ENCODE results near the gene CDK19. TPM values are rescaled to one million over a fixed set of nuclear protein-coding genes. Genes with fewer than 3 reads are reported as not detected.

The CDK19 gene
- total and polyA plus RNA-seq, 2 of the 4 experiments (the other 2 are of a cell fraction), result 6.0 to 6.8 TPM

DNA sequence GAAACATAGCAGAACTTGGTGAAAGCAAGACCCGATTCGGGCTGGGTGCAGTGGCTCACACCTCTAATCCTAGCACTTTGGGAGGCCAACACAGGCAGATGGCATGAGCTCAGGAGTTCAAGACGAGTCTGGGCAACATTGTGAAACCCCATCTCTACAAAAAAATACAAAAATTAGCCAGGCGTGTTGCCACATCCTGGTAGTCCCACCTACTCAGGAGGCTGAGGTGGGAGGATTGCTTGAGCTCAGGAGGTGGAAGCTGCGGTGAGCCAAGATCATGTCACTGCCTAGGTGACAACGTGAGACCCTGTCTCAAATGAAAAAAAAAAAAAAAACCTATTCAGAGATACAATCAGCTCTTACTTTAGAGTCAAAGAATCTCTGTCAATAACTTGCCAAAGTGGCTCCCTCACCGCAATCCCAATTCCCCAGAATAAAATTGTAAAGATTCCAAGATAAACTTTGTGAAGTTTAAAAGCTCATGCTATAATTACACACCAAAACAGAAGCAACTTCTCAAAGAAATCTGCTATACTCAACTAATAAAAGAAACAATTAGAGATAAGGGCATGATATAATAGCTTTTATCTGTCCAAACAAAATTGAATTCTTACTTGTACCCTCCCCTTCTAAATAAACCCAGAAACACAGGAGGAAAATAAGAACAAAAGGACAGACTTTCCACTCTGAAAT lies 33.6 kb downstream of the CDK19 start:
- no peak overlapping the region for H4K5ac ChIP-seq (ENCODE audit: low read depth, low read length)
- no peak overlapping the region for H2BK15ac ChIP-seq (ENCODE audit: low read depth, low read length)
- no peak overlapping the region for H3K56ac ChIP-seq (ENCODE audit: extremely low read depth, insufficient read depth, low read length)
- H4K20me1 ChIP-seq (ENCODE audit: insufficient read depth, low read length), result no peaks in the 10 kb centered on the region
- no peak overlapping the region for H3K9ac ChIP-seq (ENCODE audit: low read depth, low read length)
- in situ Hi-C loops (cut with MboI; ENCODE audit: low sequenced_read_pairs), result no loop called here
- peaks cover 15 to 30% of the 10 kb centered on the region in 2 experiments for H3K79me1 ChIP-seq (ENCODE audit: low read depth in 1 of 2, low read length in 2 of 2)
- H3K4me1 ChIP-seq (ENCODE audit: control insufficient read depth, insufficient read depth, low read length), result no peaks in the 10 kb centered on the region
- DNase-seq (no peak), ATAC-seq (ENCODE audit: low read depth) (no peak)
- BruUV-seq (replicated peaks), result no TSS peak
- no peak overlapping the region for H3K27ac ChIP-seq (ENCODE audit: insufficient read depth, low read length)
- TF ChIP-seq MAZ (IDR thresholded peaks at IDR 0.05; ENCODE audit: borderline replicate concordance, low read depth, low read length), result no peak
- TF ChIP-seq SMC3 (IDR thresholded peaks at IDR 0.05; ENCODE audit: low read depth, low read length), result no peak
- TF ChIP-seq RCOR1 (IDR thresholded peaks at IDR 0.05; ENCODE audit: insufficient replicate concordance, low read length), result no peak
- no peak for TF ChIP-seq CHD1 (IDR thresholded peaks at IDR 0.05; ENCODE audit: low read depth, low read length)
- TF ChIP-seq RAD21 (IDR thresholded peaks at IDR 0.05; ENCODE audit: low read length), result no peak
- TF ChIP-seq NFE2L2 (IDR thresholded peaks at IDR 0.05; ENCODE audit: low read depth, low read length), result no peak
- H3K9me3 ChIP-seq (ENCODE audit: control insufficient read depth, insufficient read depth, low read length), result no peaks in the 10 kb centered on the region
- H2BK20ac ChIP-seq (ENCODE audit: low read depth, low read length), result no peak overlapping the region
- no peak overlapping the region for H2AK5ac ChIP-seq (ENCODE audit: low read depth, low read length)
- no peak overlapping the region for H4K8ac ChIP-seq (ENCODE audit: low read depth in 2 of 2, low read length in 2 of 2)
- no peak overlapping the region for H2AFZ ChIP-seq (replicated peaks; ENCODE audit: low read length, poor library complexity)
- WGBS, 2 experiments (ENCODE audit: extremely low coverage in 2 of 2, insufficient read length in 1 of 2), result no CpG with 5 or more reads among the region's 7 CpGs
- ChIA-PET CTCF (no interaction called here), POLR2A (ENCODE audit: unreplicated experiment) (no interaction called here)
- intact Hi-C loops (cut with micrococcal nuclease), result no loop called here
- H3K27me3 ChIP-seq (ENCODE audit: control insufficient read depth, insufficient read depth, low read length), result no peaks in the 10 kb centered on the region
- no peak overlapping the region for H4K91ac ChIP-seq (ENCODE audit: insufficient read depth, low read depth, low read length)
- H3K4ac ChIP-seq (ENCODE audit: low read depth, low read length), result no peak overlapping the region
- no peak overlapping the region for H3K4me2 ChIP-seq (ENCODE audit: low read depth, low read length)
- no peak overlapping the region for H3K23ac ChIP-seq (ENCODE audit: low read depth, low read length)
- H3K18ac ChIP-seq (ENCODE audit: low read depth, low read length), result no peak overlapping the region
- H2BK120ac ChIP-seq (ENCODE audit: low read depth, low read length), result no peak overlapping the region
- no peak overlapping the region for H3K14ac ChIP-seq (replicated peaks; ENCODE audit: low read depth, low read length)
- H3K36me3 ChIP-seq (ENCODE audit: control insufficient read depth, insufficient read depth, low read length), result no peaks in the 10 kb centered on the region
- H2BK5ac ChIP-seq (ENCODE audit: low read depth, low read length, poor library complexity, severe bottlenecking), result no peak overlapping the region
- no peak overlapping the region for H3K4me3 ChIP-seq (ENCODE audit: insufficient read depth, low read depth, low read length)
- dilution Hi-C loops (cut with HindIII; ENCODE audit: low sequenced_read_pairs, unreplicated experiment), result no loop called here
- no peak overlapping the region for H2AK9ac ChIP-seq (replicated peaks; ENCODE audit: low read depth, low read length, poor library complexity)
- H3K9me1 ChIP-seq (ENCODE audit: insufficient read depth, low read length), result no peaks in the 10 kb centered on the region

Measured in IMR-90 (cell line).